Naive thymus-derived CD8-positive, alpha-beta T cell (primary cell): ENCODE results near the gene HACE1. TPM values are rescaled to one million over a fixed set of nuclear protein-coding genes. Genes with fewer than 3 reads are reported as not detected.
A peak's percentile ranks its signal among the peaks of the same experiment; 100 is the strongest.

ENCODE experiments used
- ATAC-seq, 2 donors: fragments of 150-1000 bp; cut with Tn5 transposase in 1 of 2; sonication (Bioruptor Pico), chemical (Tn5 transposase) in 1 of 2; 1 replicate in 1 of 2; 2 replicates in 1 of 2; pipeline ENCODE4 v1.10.0; 2021; ENCODE audit warnings: mild to moderate bottlenecking in 2 of 2, moderate library complexity in 2 of 2
- POLR2A ChIA-PET: fragments of 350-600 bp; sonication (Branson Sonifier 250); formaldehyde crosslinking; loops from one replicate; lab custom pipeline; 2021; ENCODE audit warnings: antibody characterized with exemption; lab: Charles Lee
- DNase-seq, 10 donors: peaks; one replicate each; pipeline versions ENCODE4 v3.0.0 to v3.0.0-alpha.2; 2020 to 2022
- H3K27ac Mint-ChIP-seq, 10 donors: one replicate each; pipeline ENCODE4 v1.8.0; 2020 to 2022; ENCODE audit warnings: mild to moderate bottlenecking in 10 of 10, mixed read lengths in 10 of 10, moderate library complexity in 4 of 10, inconsistent platforms in 1 of 10
- H3K27me3 Mint-ChIP-seq, 5 donors: one replicate each; pipeline ENCODE4 v1.8.0; 2021 to 2022; ENCODE audit warnings: mixed read lengths in 5 of 5
- H3K36me3 Mint-ChIP-seq, 3 donors: one replicate each; pipeline ENCODE4 v1.8.0; 2020 to 2022; ENCODE audit warnings: mixed read lengths in 3 of 3, mild to moderate bottlenecking in 2 of 3, inconsistent platforms in 1 of 3
- H3K4me1 Mint-ChIP-seq, 4 donors: one replicate each; pipeline ENCODE4 v1.8.0; 2021 to 2022; ENCODE audit warnings: mixed read lengths in 4 of 4
- H3K4me3 Mint-ChIP-seq, 10 donors: one replicate each; pipeline ENCODE4 v1.8.0; 2020 to 2022; ENCODE audit warnings: mild to moderate bottlenecking in 10 of 10, mixed read lengths in 10 of 10, moderate library complexity in 6 of 10, inconsistent platforms in 1 of 10
- H3K9me3 Mint-ChIP-seq, 9 donors: one replicate each; pipeline ENCODE4 v1.8.0; 2020 to 2022; ENCODE audit warnings: mixed read lengths in 9 of 9, mild to moderate bottlenecking in 3 of 9, inconsistent platforms in 1 of 9, moderate library complexity in 1 of 9
- polyA plus RNA-seq, 3 donors: library from polyadenylated mRNA; unstranded; fragments of 300-500 nt; fragmentation: Illumina TruSeq; gene quantifications; one replicate each; pipeline ENCODE4 v1.2.3, GENCODE V29; 2021
- total RNA-seq, 8 experiments: library from RNA in 2 of 8; stranded (reverse) in 2 of 8; gene quantifications; one replicate each; pipeline ENCODE4 v1.2.3 and lab custom pipeline; 2021 to 2026

HACE1 gene
- total and polyA plus RNA-seq, 5 experiments from 2014 or later: 3.7 to 12.1 (median 5.8) TPM

GRCh38 chr6:104689551-104690205 lies 170.0 kb downstream of the HACE1 start:
- no peak overlapping the region for H3K27ac Mint-ChIP-seq

DNA sequence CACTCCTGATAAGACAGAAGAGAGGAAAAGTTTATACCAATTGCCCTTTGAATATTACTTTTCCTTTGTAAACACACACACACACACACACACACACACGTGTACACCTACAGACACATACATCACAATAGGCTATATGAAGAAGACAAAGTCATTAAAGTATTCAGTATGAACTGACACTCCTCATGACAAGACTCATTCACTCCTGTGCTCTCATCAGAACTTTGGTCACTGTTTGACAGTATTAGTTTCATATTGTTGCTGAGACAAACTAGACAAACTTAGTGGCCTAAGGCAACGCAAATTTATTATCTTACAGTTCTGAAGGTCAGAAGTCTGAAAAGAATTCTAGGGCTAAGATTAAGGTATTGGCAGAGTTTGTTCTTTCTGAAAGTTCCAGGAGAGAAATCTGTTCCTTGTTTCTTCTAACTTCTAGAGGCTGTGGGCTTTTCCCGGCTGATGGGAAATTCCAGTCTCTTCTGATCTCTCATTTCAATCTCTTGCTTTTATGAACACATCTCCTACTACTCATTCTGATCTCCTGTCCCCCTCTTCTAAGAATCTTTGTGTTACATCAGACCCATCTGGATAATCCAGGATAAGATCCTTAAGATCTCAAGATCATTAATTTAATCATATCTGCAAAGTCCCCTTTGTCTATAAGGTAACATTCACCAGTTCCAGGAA lies 171.3 kb downstream of the HACE1 start:
- Mint-ChIP-seq H3K27ac (no peak overlapping the region), H3K36me3 (peaks cover 0 to 4% (median 0%) of the 10 kb centered on the region in 3 donors), H3K4me3 (no peak overlapping the region), H3K4me1 (peaks cover 0 to 11% (median 5%) of the 10 kb centered on the region in 4 donors), H3K9me3 (peaks cover 0 to 2% (median 0%) of the 10 kb centered on the region in 9 donors), H3K27me3 (no peaks in the 10 kb centered on the region)
- ATAC-seq: no peak
- POLR2A ChIA-PET: no interaction called here
- DNase-seq: no peak

More at GRCh38 chr6:104689551-104690205, 170.0 kb downstream of the HACE1 start:
- Mint-ChIP-seq H3K9me3 (peaks cover 0 to 2% (median 0%) of the 10 kb centered on the region in 9 donors), H3K4me3 (no peak overlapping the region), H3K4me1 (peaks cover 3 to 12% (median 9%) of the 10 kb centered on the region in 4 donors), H3K27me3 (no peaks in the 10 kb centered on the region), H3K36me3 (peaks cover 0 to 4% (median 0%) of the 10 kb centered on the region in 3 donors)
- ATAC-seq (no peak), DNase-seq (no peak)
- POLR2A ChIA-PET: no interaction called here

DNA sequence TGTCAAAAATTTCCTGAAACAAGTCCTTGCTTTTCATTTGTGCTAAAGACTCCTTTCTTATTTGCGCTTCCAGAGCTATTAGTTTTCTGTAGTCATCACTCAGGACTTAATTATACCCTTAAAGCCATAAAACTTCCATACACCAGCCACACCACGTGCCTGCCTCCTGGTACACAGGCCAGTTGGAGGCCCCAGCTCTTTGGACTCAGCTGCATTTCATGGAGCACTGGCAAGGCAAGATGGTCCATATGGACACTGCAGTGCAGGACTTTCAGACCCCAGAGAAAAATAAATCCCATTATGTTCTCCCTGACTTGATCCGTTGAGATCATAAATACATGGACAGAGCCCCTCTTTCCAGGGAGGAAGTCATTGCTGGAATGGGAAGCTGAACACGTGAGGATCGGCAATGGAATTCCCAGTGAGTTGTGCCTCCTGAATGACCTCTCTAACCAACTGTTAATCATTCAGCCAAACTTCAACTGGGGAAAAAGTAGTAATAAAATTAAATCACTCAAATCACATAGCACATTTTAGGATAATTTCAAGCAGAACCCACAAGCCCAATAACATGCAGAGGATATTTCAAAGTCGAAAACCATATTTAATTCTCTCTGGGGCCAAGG lies 173.1 kb downstream of the HACE1 start:
- peaks cover 0 to 2% (median 0%) of the 10 kb centered on the region in 9 donors for H3K9me3 Mint-ChIP-seq
- no peak for DNase-seq
- H3K27me3 Mint-ChIP-seq: no peaks in the 10 kb centered on the region
- POLR2A ChIA-PET: no interaction called here
- no peak for ATAC-seq
- peaks cover 2 to 16% (median 9%) of the 10 kb centered on the region in 4 donors for H3K4me1 Mint-ChIP-seq
- no peak overlapping the region for H3K4me3 Mint-ChIP-seq
- H3K36me3 Mint-ChIP-seq: peaks cover 0 to 4% (median 0%) of the 10 kb centered on the region in 3 donors
- H3K27ac Mint-ChIP-seq: peak overlapping the region in 2 of 10 donors; percentile 35 to 68

- ATAC-seq (no peak), DNase-seq (no peak)
- H3K27me3 Mint-ChIP-seq: no peaks in the 10 kb centered on the region
- peaks cover 0 to 4% (median 0%) of the 10 kb centered on the region in 3 donors for H3K36me3 Mint-ChIP-seq
- POLR2A ChIA-PET: no interaction called here
- H3K4me3 Mint-ChIP-seq: no peak overlapping the region
- peaks cover 2 to 16% (median 9%) of the 10 kb centered on the region in 4 donors for H3K4me1 Mint-ChIP-seq
- peaks cover 0 to 2% (median 0%) of the 10 kb centered on the region in 9 donors for H3K9me3 Mint-ChIP-seq
- H3K27ac Mint-ChIP-seq: no peak overlapping the region
Observed at GRCh38 chr6:104685871-104686549, 173.7 kb downstream of the HACE1 start.

- H3K4me3 Mint-ChIP-seq: no peak overlapping the region
- ATAC-seq (no peak), DNase-seq (no peak)
- H3K27ac Mint-ChIP-seq: no peak overlapping the region
- no peaks in the 10 kb centered on the region for H3K27me3 Mint-ChIP-seq
- H3K4me1 Mint-ChIP-seq: peaks cover 2 to 16% (median 9%) of the 10 kb centered on the region in 4 donors
- H3K36me3 Mint-ChIP-seq: no peaks in the 10 kb centered on the region
- POLR2A ChIA-PET: no interaction called here
- H3K9me3 Mint-ChIP-seq: no peaks in the 10 kb centered on the region
Observed at GRCh38 chr6:104684911-104685415, 174.8 kb downstream of the HACE1 start.

DNA sequence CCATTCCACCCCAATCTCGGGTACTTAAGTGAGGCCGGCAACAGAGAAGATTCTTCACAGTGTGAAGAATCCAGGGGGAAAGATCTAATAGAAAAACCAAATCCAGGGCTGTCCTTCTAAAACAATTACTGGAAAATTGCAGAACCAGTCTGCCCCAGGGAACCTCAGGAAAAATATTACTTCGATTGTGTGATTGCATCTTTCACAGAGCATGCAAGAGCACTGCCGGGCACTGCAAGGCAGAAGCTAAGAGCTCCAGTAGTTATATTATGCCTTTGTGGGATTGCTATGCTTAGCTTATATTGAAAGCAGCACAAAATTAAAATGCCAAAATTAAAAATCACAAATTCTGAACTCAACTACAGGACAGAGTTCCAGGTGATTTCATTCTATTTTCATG lies 175.9 kb downstream of the HACE1 start:
- POLR2A ChIA-PET: no interaction called here
- Mint-ChIP-seq H3K36me3 (peaks cover 0 to 5% (median 0%) of the 10 kb centered on the region in 3 donors), H3K4me3 (no peak overlapping the region), H3K9me3 (peaks cover 0 to 5% (median 0%) of the 10 kb centered on the region in 9 donors), H3K4me1 (peaks cover 2 to 16% (median 9%) of the 10 kb centered on the region in 4 donors), H3K27ac (no peak overlapping the region), H3K27me3 (no peaks in the 10 kb centered on the region)
- DNase-seq (no peak), ATAC-seq (no peak)

GRCh38 chr6:104682722-104683643 lies 176.7 kb downstream of the HACE1 start:
- POLR2A ChIA-PET: no interaction called here
- peak overlapping the region in 1 of 10 donors; percentile 48 for H3K27ac Mint-ChIP-seq
- H3K36me3 Mint-ChIP-seq: peaks cover 0 to 11% (median 0%) of the 10 kb centered on the region in 3 donors
- no peaks in the 10 kb centered on the region for H3K27me3 Mint-ChIP-seq
- peaks cover 2 to 16% (median 7%) of the 10 kb centered on the region in 4 donors for H3K4me1 Mint-ChIP-seq
- ATAC-seq (peak; percentile 38 to 63), DNase-seq (peak; percentile 30 to 76 (median 61))
- peaks cover 0 to 13% (median 0%) of the 10 kb centered on the region in 9 donors for H3K9me3 Mint-ChIP-seq
- H3K4me3 Mint-ChIP-seq: no peak overlapping the region

- DNase-seq (no peak), ATAC-seq (no peak)
- no peaks in the 10 kb centered on the region for H3K27me3 Mint-ChIP-seq
- peaks cover 0 to 17% (median 3%) of the 10 kb centered on the region in 9 donors for H3K9me3 Mint-ChIP-seq
- H3K4me1 Mint-ChIP-seq: peaks cover 2 to 16% (median 6%) of the 10 kb centered on the region in 4 donors
- peaks cover 0 to 12% (median 0%) of the 10 kb centered on the region in 3 donors for H3K36me3 Mint-ChIP-seq
- POLR2A ChIA-PET: no interaction called here
- no peak overlapping the region for H3K4me3 Mint-ChIP-seq
- H3K27ac Mint-ChIP-seq: no peak overlapping the region
Observed at GRCh38 chr6:104680539-104680938, 179.2 kb downstream of the HACE1 start.

DNA sequence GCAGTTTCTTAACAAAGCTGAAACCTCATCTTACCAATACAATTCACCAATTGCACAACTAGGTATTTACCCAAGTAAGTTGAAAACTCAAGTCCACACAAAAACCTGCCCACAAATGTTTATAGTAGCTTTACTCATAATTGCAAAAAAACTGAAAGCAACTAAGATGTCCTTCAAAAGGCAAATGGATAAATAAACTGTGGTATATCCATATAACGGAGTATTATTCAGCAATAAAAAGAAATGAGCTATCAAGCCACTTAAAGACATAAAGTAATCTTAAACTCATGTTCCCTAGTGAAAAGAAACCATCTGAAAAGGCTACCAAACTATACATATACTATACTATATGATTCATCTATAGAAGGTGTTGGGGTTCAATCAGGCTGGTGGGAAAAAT lies 179.7 kb downstream of the HACE1 start:
- DNase-seq (no peak), ATAC-seq (no peak)
- no peak overlapping the region for H3K4me3 Mint-ChIP-seq
- H3K9me3 Mint-ChIP-seq: peaks cover 0 to 17% (median 7%) of the 10 kb centered on the region in 9 donors
- peaks cover 2 to 16% (median 6%) of the 10 kb centered on the region in 4 donors for H3K4me1 Mint-ChIP-seq
- no peak overlapping the region for H3K27ac Mint-ChIP-seq
- H3K36me3 Mint-ChIP-seq: peaks cover 0 to 12% (median 0%) of the 10 kb centered on the region in 3 donors
- POLR2A ChIA-PET: no interaction called here
- H3K27me3 Mint-ChIP-seq: no peaks in the 10 kb centered on the region
